Activated CD4-positive, alpha-beta T cell treated with anti-CD3 and anti-CD28 coated beads, Interleukin-2, amount 10 ng/mL, durations not matched to agents 7 days and 5 days (primary cell): Measurements from ENCODE around the gene MAL. TPM values are rescaled to one million over a fixed set of nuclear protein-coding genes. Genes with fewer than 3 reads are reported as not detected.

Experiments used
- CTCF ChIA-PET: fragments of 350-600 bp; sonication (Branson Sonifier 250); formaldehyde crosslinking; loops from one replicate; lab custom pipeline; 2021; ENCODE audit warnings: antibody characterized with exemption; lab: Charles Lee
- POLR2A ChIA-PET: fragments of 350-600 bp; sonication (Branson Sonifier 250); formaldehyde crosslinking; loops from one replicate; lab custom pipeline; 2021; ENCODE audit warnings: antibody characterized with exemption; lab: Charles Lee
- DNase-seq: peaks from one replicate; pipeline ENCODE4 v3.0.0-alpha.2; 2020
- H3K27ac Mint-ChIP-seq: one replicate; pipeline ENCODE4 v1.8.0; 2021; ENCODE audit warnings: mild to moderate bottlenecking, moderate library complexity, mixed read lengths
- H3K27me3 Mint-ChIP-seq: one replicate; pipeline ENCODE4 v1.8.0; 2021; ENCODE audit warnings: mixed read lengths
- H3K36me3 Mint-ChIP-seq: one replicate; pipeline ENCODE4 v1.8.0; 2021; ENCODE audit warnings: low read depth, mixed read lengths
- H3K4me1 Mint-ChIP-seq: one replicate; pipeline ENCODE4 v1.8.0; 2021; ENCODE audit warnings: mixed read lengths
- H3K4me3 Mint-ChIP-seq: one replicate; pipeline ENCODE4 v1.8.0; 2021; ENCODE audit warnings: mild to moderate bottlenecking, moderate library complexity, mixed read lengths
- H3K9me3 Mint-ChIP-seq: one replicate; pipeline ENCODE4 v1.8.0; 2021; ENCODE audit warnings: mixed read lengths
- total RNA-seq, 2 experiments: library from RNA; stranded (reverse); gene quantifications; one replicate each; pipeline ENCODE4 v1.2.3, GENCODE V29; 2021

The MAL gene
- total RNA-seq, 2 experiments from 2014 or later = 237 to 339 TPM

- Mint-ChIP-seq H3K4me1 (peaks cover 75% of the 10 kb centered on the region), H3K36me3 (peaks cover 62% of the 10 kb centered on the region), H3K27ac (peak overlapping the region; percentile 79), H3K4me3 (no peak overlapping the region), H3K9me3 (no peaks in the 10 kb centered on the region), H3K27me3 (no peaks in the 10 kb centered on the region)
- ChIA-PET POLR2A (no interaction called here), CTCF (interaction anchor here (1.0 to 4.0 kb wide), 7 partner anchors 9 to 38 kb away, joined by 3 to 16 read pairs (median 4); no protein-coding TSS in a partner anchor)
- DNase-seq = no peak
Observed at GRCh38 chr2:95041060-95041823, 15.7 kb downstream of the MAL start.

- POLR2A ChIA-PET = no interaction called here
- Mint-ChIP-seq H3K36me3 (peaks cover 62% of the 10 kb centered on the region), H3K27me3 (no peaks in the 10 kb centered on the region), H3K9me3 (no peaks in the 10 kb centered on the region), H3K4me3 (no peak overlapping the region), H3K27ac (peak overlapping the region; percentile 79), H3K4me1 (peaks cover 75% of the 10 kb centered on the region)
- CTCF ChIA-PET = interaction anchor here (1.0 to 4.0 kb wide), 6 partner anchors 10 to 37 kb away, joined by 3 to 16 read pairs (median 4); no protein-coding TSS in a partner anchor
- no peak for DNase-seq
Observed at GRCh38 chr2:95041824-95042442, 16.4 kb downstream of the MAL start.

GRCh38 chr2:95042472-95043271 lies 17.2 kb downstream of the MAL start:
- Mint-ChIP-seq H3K36me3 (peaks cover 59% of the 10 kb centered on the region), H3K9me3 (no peaks in the 10 kb centered on the region), H3K27ac (peak overlapping the region; percentile 38), H3K4me3 (no peak overlapping the region), H3K27me3 (no peaks in the 10 kb centered on the region), H3K4me1 (peaks cover 75% of the 10 kb centered on the region)
- ChIA-PET POLR2A (no interaction called here), CTCF (interaction anchor here (1.0 to 4.0 kb wide), 9 partner anchors 10 to 37 kb away, joined by 3 to 16 read pairs (median 5); no protein-coding TSS in a partner anchor)
- DNase-seq = no peak

GRCh38 chr2:95043300-95044093 lies 18.0 kb downstream of the MAL start:
- peaks cover 70% of the 10 kb centered on the region for H3K4me1 Mint-ChIP-seq
- CTCF ChIA-PET = interaction anchor here (1.0 to 4.0 kb wide), 9 partner anchors 10 to 36 kb away, joined by 3 to 16 read pairs (median 6); partner anchors contain the start of gene MAL
- no peaks in the 10 kb centered on the region for H3K9me3 Mint-ChIP-seq
- peak overlapping the region; percentile 38 for H3K27ac Mint-ChIP-seq
- no peak for DNase-seq
- POLR2A ChIA-PET = interaction anchor here (0.7 kb wide), 1 partner anchor 10 kb away, joined by 3 read pairs; no protein-coding TSS in a partner anchor
- H3K36me3 Mint-ChIP-seq = peaks cover 62% of the 10 kb centered on the region
- no peaks in the 10 kb centered on the region for H3K27me3 Mint-ChIP-seq
- H3K4me3 Mint-ChIP-seq = no peak overlapping the region

DNA sequence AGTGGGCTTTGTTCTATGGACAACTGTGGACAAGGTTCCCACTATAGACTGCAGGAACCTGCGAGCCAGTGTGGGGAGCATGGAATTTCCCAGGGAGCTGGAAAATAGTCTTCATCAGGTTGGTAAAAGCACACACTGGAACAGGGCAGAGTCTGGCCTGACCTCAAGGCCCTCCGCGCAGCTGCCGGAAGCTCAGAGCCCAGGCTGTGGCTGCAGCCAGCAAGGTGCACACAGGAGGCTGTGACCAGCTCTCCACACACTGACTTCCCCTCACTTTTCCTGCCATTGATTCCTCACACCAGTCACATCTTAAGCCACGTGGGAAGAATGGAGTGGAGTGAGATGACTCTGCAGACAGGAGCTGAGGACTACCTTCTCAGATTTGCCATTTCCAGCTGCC lies 19.1 kb downstream of the MAL start:
- peaks cover 67% of the 10 kb centered on the region for H3K4me1 Mint-ChIP-seq
- no peak overlapping the region for H3K27ac Mint-ChIP-seq
- DNase-seq = no peak
- no peaks in the 10 kb centered on the region for H3K9me3 Mint-ChIP-seq
- peaks cover 63% of the 10 kb centered on the region for H3K36me3 Mint-ChIP-seq
- ChIA-PET POLR2A (interaction anchor here (0.7 kb wide), 1 partner anchor 9 kb away, joined by 3 read pairs; no protein-coding TSS in a partner anchor), CTCF (interaction anchor here (0.8 to 4.0 kb wide), 6 partner anchors 9 to 49 kb away, joined by 3 to 16 read pairs (median 5); partner anchors contain the start of gene MAL)
- no peaks in the 10 kb centered on the region for H3K27me3 Mint-ChIP-seq
- H3K4me3 Mint-ChIP-seq = no peak overlapping the region

GRCh38 chr2:95046371-95047112 lies 21.0 kb downstream of the MAL start:
- CTCF ChIA-PET = no interaction called here
- peak overlapping the region; percentile 50 for H3K27ac Mint-ChIP-seq

DNA sequence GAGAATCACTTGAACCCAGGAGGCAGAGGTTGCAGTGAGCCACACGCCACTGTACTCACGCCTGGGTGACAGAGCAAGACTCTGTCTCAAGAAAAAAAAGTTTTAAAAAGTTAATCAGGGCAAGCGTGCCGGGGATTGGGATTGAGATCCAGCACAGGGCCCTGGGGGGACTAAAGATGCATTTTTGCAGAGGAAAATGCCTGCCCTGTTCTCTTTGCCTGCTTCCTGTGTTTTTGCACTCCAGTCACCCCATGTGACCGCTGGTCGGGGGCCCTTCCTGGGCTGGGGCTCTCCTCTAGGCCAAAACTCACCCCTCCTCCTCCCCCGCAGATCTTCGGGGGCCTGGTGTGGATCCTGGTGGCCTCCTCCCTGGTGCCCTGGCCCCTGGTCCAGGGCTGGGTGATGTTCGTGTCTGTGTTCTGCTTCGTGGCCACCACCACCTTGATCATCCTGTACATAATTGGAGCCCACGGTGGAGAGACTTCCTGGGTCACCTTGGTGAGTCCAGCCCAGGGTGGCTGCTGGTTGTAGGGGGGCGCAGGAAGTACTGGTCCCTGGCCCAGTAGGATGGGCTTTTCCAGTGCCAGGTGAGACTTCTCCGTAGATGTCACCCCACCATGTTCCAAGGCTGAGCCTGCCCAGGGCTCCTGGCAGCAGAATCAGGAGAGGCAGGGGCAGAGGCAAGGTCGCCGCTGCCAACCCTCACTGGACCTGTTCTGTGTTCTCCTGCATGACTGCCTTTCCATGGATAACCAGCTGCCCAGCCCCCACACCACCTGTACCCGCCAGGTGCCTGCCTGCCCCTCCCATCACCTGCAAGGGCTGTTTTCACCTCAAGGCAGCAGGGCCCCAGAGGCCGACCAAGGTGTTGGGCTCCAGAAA lies 22.4 kb downstream of the MAL start:
- Mint-ChIP-seq H3K36me3 (peaks cover 76% of the 10 kb centered on the region), H3K27me3 (no peaks in the 10 kb centered on the region), H3K9me3 (no peaks in the 10 kb centered on the region), H3K27ac (peak overlapping the region; percentile 73), H3K4me3 (no peak overlapping the region), H3K4me1 (peaks cover 77% of the 10 kb centered on the region)
- CTCF ChIA-PET = interaction anchor here (1.1 to 1.5 kb wide), 3 partner anchors 16 to 28 kb away, joined by 3 to 7 read pairs (median 6); no protein-coding TSS in a partner anchor
- DNase-seq = no peak
- POLR2A ChIA-PET = no interaction called here

More at GRCh38 chr2:95046371-95047112, 21.0 kb downstream of the MAL start:
- Mint-ChIP-seq H3K36me3 (peaks cover 73% of the 10 kb centered on the region), H3K9me3 (no peaks in the 10 kb centered on the region), H3K4me3 (no peak overlapping the region), H3K27me3 (no peaks in the 10 kb centered on the region), H3K4me1 (peaks cover 73% of the 10 kb centered on the region)
- no peak for DNase-seq
- POLR2A ChIA-PET = no interaction called here

- H3K27me3 Mint-ChIP-seq = no peaks in the 10 kb centered on the region
- ChIA-PET POLR2A (no interaction called here), CTCF (interaction anchor here (1.1 to 1.5 kb wide), 4 partner anchors 15 to 66 kb away, joined by 3 to 7 read pairs (median 4); no protein-coding TSS in a partner anchor)
- no peaks in the 10 kb centered on the region for H3K9me3 Mint-ChIP-seq
- peaks cover 83% of the 10 kb centered on the region for H3K4me1 Mint-ChIP-seq
- no peak for DNase-seq
- no peak overlapping the region for H3K4me3 Mint-ChIP-seq
- H3K27ac Mint-ChIP-seq = peak overlapping the region; percentile 13
- H3K36me3 Mint-ChIP-seq = peaks cover 78% of the 10 kb centered on the region
Observed at GRCh38 chr2:95048825-95049682, 23.5 kb downstream of the MAL start.

DNA sequence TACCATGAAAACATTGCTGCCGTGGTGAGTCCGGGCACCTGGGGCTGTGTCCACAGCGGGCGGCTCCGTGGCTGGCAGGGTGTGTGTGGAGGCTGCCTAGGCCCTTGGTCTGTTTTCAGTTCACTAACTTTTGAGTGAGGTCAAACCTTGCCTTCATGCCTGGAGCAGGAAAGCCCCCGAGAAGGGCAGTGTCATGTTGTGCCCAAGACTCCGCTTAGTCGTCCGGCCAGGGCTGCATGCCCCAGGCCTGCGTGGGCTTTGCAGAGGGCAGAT lies 24.1 kb downstream of the MAL start:
- no peak for DNase-seq
- peaks cover 78% of the 10 kb centered on the region for H3K36me3 Mint-ChIP-seq
- ChIA-PET CTCF (interaction anchor here (1.1 to 1.5 kb wide), 3 partner anchors 15 to 66 kb away, joined by 3 to 7 read pairs (median 6); no protein-coding TSS in a partner anchor), POLR2A (no interaction called here)
- no peak overlapping the region for H3K4me3 Mint-ChIP-seq
- no peak overlapping the region for H3K27ac Mint-ChIP-seq
- H3K27me3 Mint-ChIP-seq = no peaks in the 10 kb centered on the region
- H3K4me1 Mint-ChIP-seq = peaks cover 87% of the 10 kb centered on the region
- no peaks in the 10 kb centered on the region for H3K9me3 Mint-ChIP-seq

- Mint-ChIP-seq H3K27me3 (no peaks in the 10 kb centered on the region), H3K4me1 (peaks cover 88% of the 10 kb centered on the region), H3K27ac (no peak overlapping the region), H3K4me3 (no peak overlapping the region), H3K9me3 (no peaks in the 10 kb centered on the region), H3K36me3 (peaks cover 78% of the 10 kb centered on the region)
- CTCF ChIA-PET = interaction anchor here (1.2 kb wide), 1 partner anchor 25 kb away, joined by 3 read pairs; no protein-coding TSS in a partner anchor
- DNase-seq = no peak
- POLR2A ChIA-PET = no interaction called here
Observed at GRCh38 chr2:95049961-95050360, 24.5 kb downstream of the MAL start.
